Central memory CD4-positive, alpha-beta T cell (primary cell): Measurements from ENCODE around the gene MSANTD1.
"Not testable (repeated sequence)": the region's sequence is repeated elsewhere in the genome, so short reads cannot be mapped to it uniquely, and the experiment has no call there.

Source experiments
- DNase-seq: peaks from one replicate; pipeline ENCODE4 v3.0.0; 2022

MSANTD1 gene

GRCh38 chr4:3291969-3292570 is 43.1 kb downstream of the MSANTD1 start:
- peak; percentile 9 for DNase-seq

GRCh38 chr4:3292571-3293400 is 43.8 kb downstream of the MSANTD1 start, which contains the start of gene RGS12:
Gene RGS12, plus strand, starts transcription at chr4:3293021. Its CDS starts 23,150 bp downstream, at chr4:3316171.
- DNase-seq: peak; percentile 69

- no peak for DNase-seq
Observed at GRCh38 chr4:3293401-3294391, 44.7 kb downstream of the MSANTD1 start.

- no peak for DNase-seq
Observed at GRCh38 chr4:3294401-3295241, 45.7 kb downstream of the MSANTD1 start.

DNA sequence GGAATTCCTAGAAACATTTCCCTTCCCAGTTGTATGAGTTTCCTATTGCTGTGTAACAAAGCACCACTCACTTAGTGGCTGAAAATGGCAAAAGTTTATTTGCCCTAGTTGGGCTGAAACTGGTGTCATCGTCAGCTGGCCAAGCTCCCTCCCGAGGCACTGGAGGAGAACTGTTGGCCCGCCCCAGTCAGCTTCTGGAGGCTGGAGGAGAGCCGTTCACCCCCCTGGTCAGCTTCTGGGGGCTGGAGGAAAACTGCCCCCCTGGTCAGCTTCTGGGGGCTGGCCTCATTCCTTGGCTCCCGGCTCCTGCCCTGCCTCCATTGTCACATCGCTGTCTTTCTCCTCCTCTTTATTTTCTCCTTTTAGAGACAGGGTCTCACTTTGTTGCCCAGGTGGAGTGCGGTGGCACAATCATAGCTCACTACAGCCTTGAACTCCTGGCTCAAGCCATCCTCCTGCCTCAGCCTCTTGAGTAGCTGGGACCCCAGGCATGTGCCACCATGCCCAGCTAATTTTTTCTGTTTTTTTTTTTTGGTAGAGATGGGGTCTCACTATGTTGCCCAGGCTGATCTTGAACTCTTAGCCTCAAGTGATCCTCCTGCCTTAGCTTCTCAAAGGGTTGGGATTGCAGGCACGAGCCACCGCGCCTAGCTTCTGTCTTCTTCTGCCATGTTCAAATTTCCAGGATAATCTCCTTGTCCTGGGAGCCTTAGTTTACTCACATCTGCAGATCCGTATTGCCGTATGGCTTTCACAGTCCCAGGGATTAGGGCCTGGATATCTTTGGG is 47.1 kb downstream of the MSANTD1 start:
- no peak for DNase-seq

DNA sequence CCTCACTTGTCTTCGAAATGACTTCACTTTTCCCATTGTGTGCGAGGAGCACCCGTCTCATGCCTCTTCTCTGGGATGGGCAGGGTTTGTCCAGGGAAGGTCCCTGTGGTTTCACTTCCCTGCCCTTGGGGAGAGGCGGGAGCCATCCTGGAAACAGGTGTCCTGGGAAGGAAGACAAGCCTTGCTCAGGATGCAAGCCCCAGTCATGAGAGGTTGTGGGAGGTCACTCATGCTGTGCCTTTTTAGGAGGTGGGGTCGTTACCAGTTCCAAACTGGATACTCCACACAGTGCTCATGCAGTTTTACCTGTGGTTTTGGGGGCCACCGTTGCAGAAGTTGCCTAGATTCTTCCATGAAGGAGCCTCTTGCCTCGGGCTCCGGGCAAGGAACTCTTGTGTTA is 47.7 kb downstream of the MSANTD1 start:
- no peak for DNase-seq

- no peak for DNase-seq
Observed at GRCh38 chr4:3297066-3297859, 48.3 kb downstream of the MSANTD1 start.

GRCh38 chr4:3299122-3299975 is 50.4 kb downstream of the MSANTD1 start:
- no peak for DNase-seq

DNA sequence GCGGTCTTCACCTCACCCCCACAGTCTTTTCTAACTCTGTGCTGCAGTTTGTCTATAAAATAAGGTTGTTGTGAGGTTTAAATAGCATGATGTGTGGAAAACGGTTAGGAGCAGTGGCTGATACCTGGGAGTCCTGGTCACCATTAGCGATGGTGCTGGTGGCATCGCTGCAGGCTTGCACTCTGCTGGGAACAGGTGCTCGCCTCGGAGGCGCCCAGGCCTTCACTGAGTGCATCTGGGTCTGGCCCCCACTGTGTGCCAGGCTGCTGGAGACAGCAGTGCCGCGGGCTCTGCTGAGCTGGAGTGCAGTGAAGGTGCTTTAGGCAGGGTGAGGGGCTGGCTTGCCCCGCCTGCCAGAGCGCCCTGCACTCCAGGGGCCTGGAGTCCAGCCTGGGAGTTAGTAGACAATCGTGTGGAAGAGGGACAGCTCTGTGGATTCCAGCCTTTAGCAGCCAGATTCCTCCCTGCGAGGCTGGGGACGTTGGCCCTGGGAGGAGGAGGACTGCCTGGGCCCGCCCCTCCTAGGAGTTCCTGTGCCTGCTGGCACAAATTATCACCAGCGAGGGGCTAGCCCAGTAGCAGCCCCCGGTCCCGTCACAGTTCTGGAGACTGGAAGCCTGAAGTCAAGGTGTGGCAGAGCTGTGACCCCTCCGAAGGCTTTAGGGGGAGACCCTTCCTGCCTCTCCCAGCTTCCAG is 51.2 kb downstream of the MSANTD1 start:
- no peak for DNase-seq

- DNase-seq: not testable (repeated sequence)
Observed at GRCh38 chr4:3300882-3301281, 51.9 kb downstream of the MSANTD1 start.

GRCh38 chr4:3301450-3302172 is 52.7 kb downstream of the MSANTD1 start:
- DNase-seq: peak; percentile 30

- DNase-seq: peak; percentile 94
Observed at GRCh38 chr4:3302173-3302785, 53.3 kb downstream of the MSANTD1 start.

DNA sequence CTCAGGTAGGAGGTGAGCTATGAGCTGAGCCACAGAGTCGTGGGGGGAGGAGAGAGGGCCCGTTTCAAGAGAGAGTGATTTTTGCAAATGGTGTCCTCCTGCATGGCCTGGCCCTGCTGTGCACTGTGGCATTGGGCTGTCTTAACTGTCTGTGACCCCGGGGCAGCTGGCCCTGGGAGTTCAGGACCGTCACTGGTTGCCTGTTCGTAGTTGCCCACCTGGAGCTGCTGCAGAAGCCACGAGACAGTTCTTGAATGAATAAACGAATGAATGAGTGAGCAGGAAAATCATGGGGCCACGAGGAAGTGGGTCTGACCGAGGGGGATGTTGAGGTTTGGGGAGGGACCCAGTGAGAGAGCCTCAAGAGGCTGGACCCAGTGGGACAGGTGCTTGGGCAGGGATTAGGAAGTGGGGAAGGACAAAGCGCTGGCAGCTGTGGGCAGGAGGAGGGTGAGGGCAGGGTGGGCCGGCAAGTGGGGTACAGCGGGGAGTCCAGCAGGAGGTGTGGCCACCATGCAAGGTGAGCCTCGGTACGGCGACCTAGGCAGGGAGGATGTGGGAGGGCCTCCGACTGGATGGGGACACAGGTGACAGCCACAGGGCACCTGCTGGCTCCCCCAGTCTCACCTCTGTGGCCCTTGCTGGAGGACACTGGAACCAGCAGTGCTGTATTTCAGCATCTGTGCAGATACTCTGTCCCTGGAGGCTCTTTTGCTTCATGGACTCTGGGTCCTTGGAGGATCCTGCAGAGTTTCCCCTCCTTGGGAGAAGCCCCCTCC is 54.0 kb downstream of the MSANTD1 start:
- no peak for DNase-seq

GRCh38 chr4:3303565-3303824 is 54.5 kb downstream of the MSANTD1 start:
- DNase-seq: no peak

DNA sequence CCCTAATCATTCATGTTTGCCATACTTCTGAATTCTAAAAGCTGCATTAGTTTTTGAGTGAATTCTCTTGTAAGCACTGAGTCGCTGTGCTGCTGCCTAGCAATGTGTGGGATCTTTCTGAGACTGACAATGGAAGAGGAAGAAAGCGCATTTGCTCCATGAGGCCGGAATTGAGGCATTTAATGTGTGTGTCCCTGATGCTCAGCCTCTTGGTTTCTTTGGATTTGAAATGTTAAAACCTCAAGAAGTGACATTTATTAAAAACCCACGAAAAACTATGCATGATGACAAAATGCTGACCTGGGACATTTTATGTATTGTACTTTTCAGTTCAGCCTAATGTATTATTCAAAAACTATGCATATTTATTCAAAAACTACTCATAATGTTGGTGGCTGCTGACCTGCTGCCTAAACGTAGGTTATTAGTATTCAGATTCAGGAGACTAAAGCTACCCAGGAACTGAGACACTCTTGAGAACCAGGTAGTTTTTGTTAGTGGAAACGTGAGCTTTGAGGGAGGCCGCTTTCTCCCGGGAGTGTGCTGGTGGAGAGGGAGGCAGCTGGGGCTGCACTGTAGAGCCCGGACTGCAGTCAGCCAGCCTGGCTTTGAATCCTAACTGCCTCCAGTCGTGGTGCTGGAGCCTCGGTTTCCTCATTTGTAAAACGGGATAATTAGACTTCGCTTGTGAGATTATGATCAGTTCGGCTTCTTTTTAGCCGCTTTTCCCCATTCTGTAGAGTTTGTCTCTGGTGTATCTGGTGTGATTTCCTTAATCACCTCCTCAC is 55.2 kb downstream of the MSANTD1 start:
- no peak for DNase-seq
